ENCODE results near the gene UCN2. TPM values are rescaled to one million over a fixed set of nuclear protein-coding genes. Genes with fewer than 3 reads are reported as not detected.

UCN2 gene
- total RNA-seq (2021; fragmentation: NEBNext Ultra II Directional; extraction: Animal tissue kit (Norgen Biotek cat#: 25700)) = 1 to 10 TPM; 4.3 to 6.4 (median 5.0) TPM
- long read RNA-seq, partial matches to known transcripts = 1 of 1 reads
- long read RNA-seq, other reads (novel, unspliced or antisense) = 0 of 1 reads

DNA sequence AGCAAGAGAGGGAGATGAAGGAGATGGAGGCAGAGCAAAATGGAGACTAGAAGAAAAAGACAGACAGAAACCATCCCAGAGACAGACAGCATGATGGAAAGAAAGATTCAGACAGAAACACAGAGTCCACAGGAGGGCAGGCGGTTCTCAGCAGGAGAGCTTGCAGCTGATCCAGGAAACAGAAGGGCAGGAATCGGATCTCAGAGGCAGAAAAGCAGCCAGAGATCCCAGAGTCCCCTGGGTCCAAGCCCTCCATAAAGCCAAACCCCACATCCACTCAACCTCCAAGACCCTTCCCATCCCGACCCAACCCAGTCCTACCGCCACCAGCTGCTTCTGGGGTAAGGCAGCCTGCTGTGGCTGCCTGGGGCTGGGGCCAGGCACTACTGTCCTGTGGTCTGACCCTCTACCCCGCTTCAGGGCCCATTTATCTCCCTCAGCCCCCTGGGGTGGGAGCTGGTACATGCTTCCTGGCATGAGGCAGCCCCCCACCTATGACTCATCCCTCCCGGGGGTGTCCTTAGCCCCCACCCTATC lies at the start of gene UCN2:
Gene UCN2, minus strand, starts transcription at position 400 of the 537 bp plus-strand sequence. CDS start 657 bp downstream, outside the sequence.
- peak within 1 kb of the TSS; percentile 57 for H3K4me3 Mint-ChIP-seq
- TF ChIP-seq, protein P1, sequence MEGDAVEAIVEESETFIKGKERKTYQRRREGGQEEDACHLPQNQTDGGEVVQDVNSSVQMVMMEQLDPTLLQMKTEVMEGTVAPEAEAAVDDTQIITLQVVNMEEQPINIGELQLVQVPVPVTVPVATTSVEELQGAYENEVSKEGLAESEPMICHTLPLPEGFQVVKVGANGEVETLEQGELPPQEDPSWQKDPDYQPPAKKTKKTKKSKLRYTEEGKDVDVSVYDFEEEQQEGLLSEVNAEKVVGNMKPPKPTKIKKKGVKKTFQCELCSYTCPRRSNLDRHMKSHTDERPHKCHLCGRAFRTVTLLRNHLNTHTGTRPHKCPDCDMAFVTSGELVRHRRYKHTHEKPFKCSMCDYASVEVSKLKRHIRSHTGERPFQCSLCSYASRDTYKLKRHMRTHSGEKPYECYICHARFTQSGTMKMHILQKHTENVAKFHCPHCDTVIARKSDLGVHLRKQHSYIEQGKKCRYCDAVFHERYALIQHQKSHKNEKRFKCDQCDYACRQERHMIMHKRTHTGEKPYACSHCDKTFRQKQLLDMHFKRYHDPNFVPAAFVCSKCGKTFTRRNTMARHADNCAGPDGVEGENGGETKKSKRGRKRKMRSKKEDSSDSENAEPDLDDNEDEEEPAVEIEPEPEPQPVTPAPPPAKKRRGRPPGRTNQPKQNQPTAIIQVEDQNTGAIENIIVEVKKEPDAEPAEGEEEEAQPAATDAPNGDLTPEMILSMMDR (IDR thresholded peaks at IDR 0.05) = no peak
- peaks cover 87% of the 10 kb centered on the region for H3K4me1 Mint-ChIP-seq (ENCODE audit: low read depth)
- peak within 1 kb of the TSS; percentile 97 for H3K27ac Mint-ChIP-seq
- peaks cover 22% of the 10 kb centered on the region for H3K36me3 Mint-ChIP-seq (ENCODE audit: low read depth)
- DNase-seq = peak; percentile 24
- peaks cover 13% of the 10 kb centered on the region for H3K27me3 Mint-ChIP-seq (ENCODE audit: insufficient read depth)
- no peaks in the 10 kb centered on the region; the same call in 1 of the 2 replicates for H3K9me3 Mint-ChIP-seq

DNA sequence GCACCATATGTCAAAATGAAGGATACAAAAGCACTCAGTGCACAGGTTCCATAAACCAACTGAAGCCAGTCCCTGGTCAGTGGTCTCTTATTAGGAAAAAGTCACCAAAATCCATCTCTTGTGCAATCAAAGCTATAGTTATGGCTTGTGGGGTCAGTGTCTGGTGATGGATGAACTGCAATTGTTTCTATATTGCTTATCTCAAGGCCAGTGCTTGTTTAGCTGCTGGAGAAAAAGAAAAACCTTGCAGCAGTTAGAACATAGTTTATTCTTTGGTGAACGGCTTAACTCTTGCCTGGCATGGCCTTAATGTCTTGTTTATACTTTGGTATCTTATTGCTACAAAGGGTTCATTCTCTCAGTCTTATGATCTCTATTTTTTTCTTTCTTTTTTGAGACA lies 48.7 kb upstream of the UCN2 start:
- Mint-ChIP-seq H3K4me3 (no peak overlapping the region), H3K36me3 (ENCODE audit: low read depth) (peaks cover 17% of the 10 kb centered on the region), H3K4me1 (ENCODE audit: low read depth) (peaks cover 24% of the 10 kb centered on the region), H3K9me3 (peaks cover 13% of the 10 kb centered on the region), H3K27ac (no peak overlapping the region), H3K27me3 (ENCODE audit: insufficient read depth) (peaks cover 4% of the 10 kb centered on the region)
- no peak for DNase-seq
- TF ChIP-seq, protein P1 (IDR thresholded peaks at IDR 0.05) = no peak

DNA sequence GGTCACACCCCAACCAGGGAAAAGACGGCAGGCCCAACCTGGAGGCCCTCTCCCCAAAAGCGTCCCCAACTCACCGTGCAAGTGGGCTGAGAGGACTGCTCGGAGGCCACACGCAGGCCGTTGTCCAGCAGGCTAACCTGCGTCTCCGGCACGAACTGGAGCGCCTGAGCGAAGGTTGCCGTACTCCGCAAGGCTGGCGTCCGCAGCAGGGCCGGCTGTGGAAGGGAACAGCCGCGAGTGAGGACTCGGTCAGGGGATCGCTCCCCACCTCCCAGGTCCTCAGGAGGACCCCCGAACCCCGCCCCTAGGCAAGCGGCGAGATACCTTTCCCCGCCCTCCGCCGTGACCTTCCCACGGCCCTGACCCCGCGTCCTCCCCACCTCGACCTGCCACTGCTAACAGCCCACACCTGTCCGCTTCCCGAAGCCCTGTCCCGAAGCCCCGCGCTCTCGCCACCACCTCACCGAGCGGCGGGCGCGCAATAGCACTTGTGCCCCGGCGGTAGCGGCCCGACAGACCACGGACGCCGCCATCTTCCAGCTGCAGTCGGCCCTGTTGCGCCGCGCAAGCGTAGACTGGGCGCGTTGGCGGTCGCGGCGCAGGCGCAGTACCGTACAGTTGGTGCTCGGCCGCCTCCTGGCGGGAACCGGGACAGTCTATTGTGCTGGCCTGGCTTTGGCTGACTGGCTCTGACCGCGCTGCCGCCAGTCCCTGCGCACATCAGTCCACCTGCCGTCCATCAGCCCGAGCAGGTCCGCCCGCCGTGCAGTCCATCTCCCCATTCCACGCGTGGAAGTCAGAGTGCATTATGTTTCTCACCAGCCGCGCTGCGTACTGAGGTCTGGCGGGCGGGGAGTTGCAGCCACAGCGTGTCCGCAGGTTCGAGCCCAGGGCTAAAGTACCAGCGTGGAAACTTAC lies 45.8 kb upstream of the UCN2 start, which contains the start of gene UQCRC1:
Gene UQCRC1, minus strand, starts transcription at position 559 of the 918 bp plus-strand sequence. Its CDS starts 26 bp downstream, at position 533.
- DNase-seq = peak; percentile 91
- H3K4me1 Mint-ChIP-seq (ENCODE audit: low read depth) = peaks cover 22% of the 10 kb centered on the region
- H3K27me3 Mint-ChIP-seq (ENCODE audit: insufficient read depth) = peaks cover 3% of the 10 kb centered on the region; the same call in 1 of the 2 replicates
- peak within 1 kb of the TSS; percentile 92 for H3K27ac Mint-ChIP-seq
- peaks cover 12% of the 10 kb centered on the region for H3K36me3 Mint-ChIP-seq (ENCODE audit: low read depth)
- no peaks in the 10 kb centered on the region for H3K9me3 Mint-ChIP-seq
- TF ChIP-seq, protein P1 (IDR thresholded peaks at IDR 0.05) = peak; percentile 80
- H3K4me3 Mint-ChIP-seq = peak within 1 kb of the TSS; percentile 98

DNA sequence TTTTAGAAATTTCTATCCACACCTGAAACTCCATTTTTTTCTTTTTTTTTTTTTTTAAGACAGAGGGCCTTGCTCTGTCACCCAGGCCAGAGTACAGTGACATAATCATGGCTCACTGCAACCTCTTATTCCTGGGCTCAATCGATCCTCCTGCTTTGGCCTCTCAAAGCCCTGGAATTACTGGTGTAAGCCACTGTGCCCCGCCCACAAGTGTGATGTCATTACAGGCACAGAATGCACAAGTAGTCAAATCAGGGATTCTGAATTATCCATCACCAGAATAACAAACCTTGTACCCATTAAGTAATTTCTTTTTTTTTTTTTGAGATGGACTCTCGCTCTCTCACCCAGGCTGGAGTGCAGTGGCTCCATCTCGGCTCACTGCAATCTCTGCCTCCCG lies 43.9 kb upstream of the UCN2 start:
- H3K4me3 Mint-ChIP-seq = no peak overlapping the region
- H3K9me3 Mint-ChIP-seq = no peaks in the 10 kb centered on the region
- peaks cover 19% of the 10 kb centered on the region for H3K36me3 Mint-ChIP-seq (ENCODE audit: low read depth)
- TF ChIP-seq, protein P1 (IDR thresholded peaks at IDR 0.05) = no peak
- peaks cover 12% of the 10 kb centered on the region for H3K4me1 Mint-ChIP-seq (ENCODE audit: low read depth)
- H3K27ac Mint-ChIP-seq = peak overlapping the region; percentile 92; the same call in 1 of the 2 replicates
- DNase-seq = no peak
- peaks cover 3% of the 10 kb centered on the region; the same call in 1 of the 2 replicates for H3K27me3 Mint-ChIP-seq (ENCODE audit: insufficient read depth)

DNA sequence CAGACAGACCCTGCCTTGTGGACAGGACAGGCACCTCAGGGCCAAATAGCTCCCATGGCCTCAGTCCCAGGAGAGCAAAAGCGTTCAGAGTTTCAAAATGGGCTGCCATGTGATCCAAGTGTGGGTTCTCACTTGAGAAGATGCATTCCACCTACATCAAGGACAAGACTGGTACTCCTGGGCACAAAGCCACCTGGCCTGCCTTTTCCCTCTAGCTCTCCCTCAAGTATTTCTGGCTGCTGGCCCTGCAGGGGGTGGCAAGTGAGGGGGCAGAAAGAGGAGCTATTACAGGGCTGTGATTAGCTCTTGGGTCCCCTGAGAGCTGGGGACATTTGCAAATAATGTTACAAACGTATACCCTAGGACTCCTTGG lies 38.0 kb upstream of the UCN2 start:
- Mint-ChIP-seq H3K4me1 (ENCODE audit: low read depth) (peaks cover 45% of the 10 kb centered on the region), H3K27me3 (ENCODE audit: insufficient read depth) (peaks cover 2% of the 10 kb centered on the region), H3K4me3 (no peak overlapping the region), H3K27ac (no peak overlapping the region), H3K36me3 (ENCODE audit: low read depth) (peaks cover 36% of the 10 kb centered on the region), H3K9me3 (no peaks in the 10 kb centered on the region)
- DNase-seq = no peak
- TF ChIP-seq, protein P1 (IDR thresholded peaks at IDR 0.05) = no peak
